ENCODE results near the gene LRRFIP2.

DNA sequence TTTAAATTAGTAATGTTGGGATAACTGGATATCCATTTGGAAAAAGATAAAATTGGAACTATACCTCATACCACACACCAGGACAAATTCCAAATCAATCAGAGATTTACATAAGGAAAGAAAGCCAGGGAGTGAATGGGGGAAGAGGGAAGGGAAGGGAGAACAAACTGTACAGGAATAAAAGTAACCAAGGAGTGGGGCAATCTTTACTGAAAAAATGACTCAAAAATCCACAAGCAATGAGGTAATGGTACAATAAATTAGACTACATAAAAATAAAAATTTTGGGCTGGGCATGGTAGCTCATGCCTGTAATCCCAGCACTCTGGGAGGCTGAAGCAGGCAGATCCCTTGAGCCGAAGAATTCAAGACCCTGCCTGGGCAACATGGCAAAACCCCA lies 98.4 kb downstream of the LRRFIP2 start:
- TF ChIP-seq, protein P1, sequence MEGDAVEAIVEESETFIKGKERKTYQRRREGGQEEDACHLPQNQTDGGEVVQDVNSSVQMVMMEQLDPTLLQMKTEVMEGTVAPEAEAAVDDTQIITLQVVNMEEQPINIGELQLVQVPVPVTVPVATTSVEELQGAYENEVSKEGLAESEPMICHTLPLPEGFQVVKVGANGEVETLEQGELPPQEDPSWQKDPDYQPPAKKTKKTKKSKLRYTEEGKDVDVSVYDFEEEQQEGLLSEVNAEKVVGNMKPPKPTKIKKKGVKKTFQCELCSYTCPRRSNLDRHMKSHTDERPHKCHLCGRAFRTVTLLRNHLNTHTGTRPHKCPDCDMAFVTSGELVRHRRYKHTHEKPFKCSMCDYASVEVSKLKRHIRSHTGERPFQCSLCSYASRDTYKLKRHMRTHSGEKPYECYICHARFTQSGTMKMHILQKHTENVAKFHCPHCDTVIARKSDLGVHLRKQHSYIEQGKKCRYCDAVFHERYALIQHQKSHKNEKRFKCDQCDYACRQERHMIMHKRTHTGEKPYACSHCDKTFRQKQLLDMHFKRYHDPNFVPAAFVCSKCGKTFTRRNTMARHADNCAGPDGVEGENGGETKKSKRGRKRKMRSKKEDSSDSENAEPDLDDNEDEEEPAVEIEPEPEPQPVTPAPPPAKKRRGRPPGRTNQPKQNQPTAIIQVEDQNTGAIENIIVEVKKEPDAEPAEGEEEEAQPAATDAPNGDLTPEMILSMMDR (IDR thresholded peaks at IDR 0.05; ENCODE audit: insufficient read depth, low read length), result no peak
- TF ChIP-seq, protein P2, sequence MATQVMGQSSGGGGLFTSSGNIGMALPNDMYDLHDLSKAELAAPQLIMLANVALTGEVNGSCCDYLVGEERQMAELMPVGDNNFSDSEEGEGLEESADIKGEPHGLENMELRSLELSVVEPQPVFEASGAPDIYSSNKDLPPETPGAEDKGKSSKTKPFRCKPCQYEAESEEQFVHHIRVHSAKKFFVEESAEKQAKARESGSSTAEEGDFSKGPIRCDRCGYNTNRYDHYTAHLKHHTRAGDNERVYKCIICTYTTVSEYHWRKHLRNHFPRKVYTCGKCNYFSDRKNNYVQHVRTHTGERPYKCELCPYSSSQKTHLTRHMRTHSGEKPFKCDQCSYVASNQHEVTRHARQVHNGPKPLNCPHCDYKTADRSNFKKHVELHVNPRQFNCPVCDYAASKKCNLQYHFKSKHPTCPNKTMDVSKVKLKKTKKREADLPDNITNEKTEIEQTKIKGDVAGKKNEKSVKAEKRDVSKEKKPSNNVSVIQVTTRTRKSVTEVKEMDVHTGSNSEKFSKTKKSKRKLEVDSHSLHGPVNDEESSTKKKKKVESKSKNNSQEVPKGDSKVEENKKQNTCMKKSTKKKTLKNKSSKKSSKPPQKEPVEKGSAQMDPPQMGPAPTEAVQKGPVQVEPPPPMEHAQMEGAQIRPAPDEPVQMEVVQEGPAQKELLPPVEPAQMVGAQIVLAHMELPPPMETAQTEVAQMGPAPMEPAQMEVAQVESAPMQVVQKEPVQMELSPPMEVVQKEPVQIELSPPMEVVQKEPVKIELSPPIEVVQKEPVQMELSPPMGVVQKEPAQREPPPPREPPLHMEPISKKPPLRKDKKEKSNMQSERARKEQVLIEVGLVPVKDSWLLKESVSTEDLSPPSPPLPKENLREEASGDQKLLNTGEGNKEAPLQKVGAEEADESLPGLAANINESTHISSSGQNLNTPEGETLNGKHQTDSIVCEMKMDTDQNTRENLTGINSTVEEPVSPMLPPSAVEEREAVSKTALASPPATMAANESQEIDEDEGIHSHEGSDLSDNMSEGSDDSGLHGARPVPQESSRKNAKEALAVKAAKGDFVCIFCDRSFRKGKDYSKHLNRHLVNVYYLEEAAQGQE (IDR thresholded peaks at IDR 0.05; ENCODE audit: insufficient replicate concordance, low read depth), result no peak
- TF ChIP-seq SPI1 (IDR thresholded peaks at IDR 0.05; ENCODE audit: borderline replicate concordance, low read depth) (no peak), POLR2AphosphoS5 (IDR thresholded peaks at IDR 0.05; ENCODE audit: low read depth) (no peak)

All from HL-60 (cell line).